ENCODE data around the gene TP53TG5. TPM values are rescaled to one million over a fixed set of nuclear protein-coding genes. Genes with fewer than 3 reads are reported as not detected.

The TP53TG5 gene
- total RNA-seq, 6 experiments from 2014 or later, result not detected

- TF ChIP-seq CTCF (IDR thresholded peaks at IDR 0.05) (no peak), POLR2A (IDR thresholded peaks at IDR 0.05) (no peak)
- intact Hi-C loops (cut with DNase I), result no loop called here
- H3K36me3 ChIP-seq, result peaks cover 0 to 35% (median 18%) of the 10 kb centered on the region in 4 donors
- no peak overlapping the region for H3K4me3 ChIP-seq
- H3K4me1 ChIP-seq, result no peaks in the 10 kb centered on the region
- H3K27ac ChIP-seq, result peak overlapping the region in 2 of 3 donors; percentile 6 to 21
- ATAC-seq (peak; percentile 4 to 14 (median 9)), DNase-seq (no peak)
- no peaks in the 10 kb centered on the region for H3K9me3 ChIP-seq
- no peaks in the 10 kb centered on the region for H3K27me3 ChIP-seq
Measured at GRCh38 chr20:45323731-45324130, 54.4 kb downstream of the TP53TG5 start.

GRCh38 chr20:45322952-45323383, 55.2 kb downstream of the TP53TG5 start:
- no peak overlapping the region for H3K4me3 ChIP-seq
- WGBS (ENCODE audit: insufficient coverage, low coverage, low lambda C conversion rate, missing lambda C conversion rate), result 30% methylated on average over 4 of the region's 7 CpGs
- peaks cover 0 to 27% (median 13%) of the 10 kb centered on the region in 4 donors for H3K36me3 ChIP-seq
- H3K27me3 ChIP-seq, result no peaks in the 10 kb centered on the region
- TF ChIP-seq CTCF (IDR thresholded peaks at IDR 0.05) (peak; percentile 46 to 60 (median 54)), POLR2A (IDR thresholded peaks at IDR 0.05) (no peak)
- intact Hi-C loops (cut with DNase I), result no loop called here
- H3K27ac ChIP-seq, result peak overlapping the region in 2 of 3 donors; percentile 6 to 21
- H3K9me3 ChIP-seq, result no peaks in the 10 kb centered on the region
- ATAC-seq, result peak; percentile 75 to 89 (median 84)
- H3K4me1 ChIP-seq, result no peaks in the 10 kb centered on the region
- peak; percentile 66 to 81 (median 77) for DNase-seq

Small RNAs within 50 kb of the gene (microRNA-seq; reads per million reads assigned to microRNA genes)
- gene MIR6812, result 0.29 to 1.3 reads per million in 2 donors

Small RNAs within 50 kb of the gene (small RNA-seq; reads per million reads assigned to genes)
- gene MIR6812, result 0 to 0.10 reads per million in 2 experiments

Other genes with a start within 250 kb of the TP53TG5 start
- gene PI3, start 203.4 kb downstream of the TP53TG5 start, total RNA-seq, result not detected
- not detected for gene SEMG1, start 171.3 kb downstream of the TP53TG5 start, total RNA-seq
- not detected for gene SEMG2, start 157.0 kb downstream of the TP53TG5 start, total RNA-seq
- gene SLPI, start 123.8 kb downstream of the TP53TG5 start, total RNA-seq, result 100 to 1,000 TPM in 5 of 6 experiments, 10 to 100 TPM in 1; 51.9 to 197 (median 169) TPM
- not detected for gene RBPJL, start 71.5 kb downstream of the TP53TG5 start, total RNA-seq
- not detected for gene MATN4, start 70.0 kb downstream of the TP53TG5 start, total RNA-seq
- 100 to 1,000 TPM in 4 of 6 experiments, 10 to 100 TPM in 2; 84.3 to 373 (median 116) TPM for gene SDC4, start 29.9 kb downstream of the TP53TG5 start, total RNA-seq
- gene SYS1, start 15.2 kb downstream of the TP53TG5 start, total RNA-seq, result 10 to 100 TPM; 16.6 to 26.2 (median 20.8) TPM
- 1 to 10 TPM; 2.3 to 5.3 (median 3.3) TPM for gene DBNDD2, start 30.0 kb upstream of the TP53TG5 start, total RNA-seq
- gene PIGT, start 37.8 kb upstream of the TP53TG5 start, total RNA-seq, result 10 to 100 TPM; 35.7 to 58.4 (median 40.5) TPM
- 1 to 10 TPM in 4 of 6 experiments, under 1 TPM in 1, not detected in 1; 0.77 to 2.8 (median 1.8) TPM for gene WFDC2, start 91.4 kb upstream of the TP53TG5 start, total RNA-seq
- not detected for gene SPINT3, start 137.3 kb upstream of the TP53TG5 start, total RNA-seq
- gene WFDC6, start 161.2 kb upstream of the TP53TG5 start, total RNA-seq, result not detected
- gene EPPIN, start 169.1 kb upstream of the TP53TG5 start, total RNA-seq, result not detected
- gene WFDC8, start 201.0 kb upstream of the TP53TG5 start, total RNA-seq, result not detected

All from right lobe of liver (tissue), 6 donors.